Lower leg skin (tissue), 4 donors: ENCODE data around the gene OR8B3. TPM values are rescaled to one million over a fixed set of nuclear protein-coding genes. Genes with fewer than 3 reads are reported as not detected.
"Not testable (repeated sequence)": the region's sequence is repeated elsewhere in the genome, so short reads cannot be mapped to it uniquely, and the experiment has no call there.

ENCODE experiments used
- DNase-seq, 2 donors: peaks; one replicate each; pipeline ENCODE4 v3.0.0-alpha.2; 2019; ENCODE audit warnings: low spot score in 2 of 2
- H3K4me3 ChIP-seq: fragments of 200-600 bp; sonication (generic); 2 replicates; pipeline ENCODE4 v1.5.1; 2017; ENCODE audit warnings: mild to moderate bottlenecking, low read depth; ENCODE audit not compliant: poor library complexity, severe bottlenecking
- CTCF ChIP-seq, 3 donors: fragments of 450-650 bp; IDR thresholded peaks; one replicate each; pipeline ENCODE4 v1.5.1; 2016; ENCODE audit warnings: antibody characterized with exemption in 3 of 3, mild to moderate bottlenecking in 3 of 3, moderate library complexity in 2 of 3
- POLR2A ChIP-seq, 2 donors: fragments of 450-650 bp; IDR thresholded peaks; one replicate each; pipeline ENCODE4 v1.6.1; 2016 to 2017; ENCODE audit warnings: antibody characterized with exemption in 2 of 2, mild to moderate bottlenecking in 1 of 2, moderate library complexity in 1 of 2
- WGBS, 2 donors: methylation state at CpG; one replicate each; pipeline ENCODE4 v1.1.5; 2018; 5-methylcytosine and 5-hydroxymethylcytosine counted together
- intact Hi-C: fragments of 100-400 bp; cut with DNase I; formaldehyde crosslinking; loops from one replicate; pipeline ENCODE4 v1.15.0; 2023; ENCODE audit warnings: low total_unique reads
- total RNA-seq, 4 donors: library from RNA; depleted of rRNA; stranded (reverse); fragments of >200 nt; gene quantifications; one replicate each; pipeline ENCODE4 v1.1.0, GENCODE V29; 2016

Gene OR8B3
- total RNA-seq, 4 donors from 2014 or later = not detected

- TF ChIP-seq CTCF (IDR thresholded peaks at IDR 0.05) (no peak), POLR2A (IDR thresholded peaks at IDR 0.05) (no peak)
- H3K4me3 ChIP-seq = no peak overlapping the region
- DNase-seq = no peak
- intact Hi-C loops = no loop called here
- 20 to 21% methylated on average over 5 of the region's 5 CpGs for WGBS, 2 donors
Measured at GRCh38 chr11:124415356-124415923, 16.6 kb upstream of the OR8B3 start.

GRCh38 chr11:124409906-124410305, 11.1 kb upstream of the OR8B3 start:
- intact Hi-C loops = no loop called here
- H3K4me3 ChIP-seq = no peak overlapping the region
- TF ChIP-seq POLR2A (IDR thresholded peaks at IDR 0.05) = no peak
- no peak for TF ChIP-seq CTCF (IDR thresholded peaks at IDR 0.05)
- DNase-seq = no peak
- WGBS, 2 donors = 84 to 85% methylated on average over 7 of the region's 7 CpGs

- no peak overlapping the region for H3K4me3 ChIP-seq
- TF ChIP-seq CTCF (IDR thresholded peaks at IDR 0.05) = no peak
- no peak for TF ChIP-seq POLR2A (IDR thresholded peaks at IDR 0.05)
- 52 to 65% methylated on average over 2 of the region's 2 CpGs for WGBS, 2 donors
- intact Hi-C loops = no loop called here
- DNase-seq = no peak
Measured at GRCh38 chr11:124405581-124405980, 6.8 kb upstream of the OR8B3 start.

- 91 to 93% methylated on average over 8 to 25 of the region's 27 CpGs for WGBS, 2 donors
- intact Hi-C loops = not testable (repeated sequence)
Measured at GRCh38 chr11:124403186-124403585, 4.4 kb upstream of the OR8B3 start.

DNA sequence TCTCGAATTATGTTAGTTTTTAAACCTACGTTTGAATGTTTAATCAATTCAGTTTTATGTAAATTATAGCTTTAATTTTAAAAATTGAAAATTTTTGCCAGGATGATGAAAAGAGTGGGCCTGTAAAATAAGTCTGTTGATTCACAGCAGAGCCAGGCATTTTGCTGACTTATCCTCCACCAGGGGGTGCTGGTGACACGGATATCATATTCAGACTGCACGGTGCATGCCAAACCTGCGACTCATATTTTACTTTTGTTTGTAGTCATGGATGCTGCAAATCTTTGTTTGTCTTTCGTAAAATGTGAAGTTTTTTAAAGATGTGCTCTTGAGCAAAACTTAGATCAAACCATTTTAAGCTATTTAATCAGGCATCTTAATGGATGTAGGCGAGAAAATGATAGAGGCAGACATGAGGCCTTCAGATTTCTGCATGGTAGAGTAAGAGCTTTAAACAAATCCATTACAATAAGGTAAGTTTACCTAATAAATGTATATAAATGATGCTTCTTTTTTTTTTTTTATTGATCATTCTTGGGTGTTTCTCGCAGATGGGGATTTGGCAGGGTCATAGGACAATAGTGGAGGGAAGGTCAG, 3.6 kb upstream of the OR8B3 start:
- H3K4me3 ChIP-seq = no peak overlapping the region
- peak in 1 of 2 donors; percentile 19 for DNase-seq
- 49 to 50% methylated on average over 8 of the region's 8 CpGs for WGBS, 2 donors
- TF ChIP-seq CTCF (IDR thresholded peaks at IDR 0.05) (no peak), POLR2A (IDR thresholded peaks at IDR 0.05) (no peak)
- intact Hi-C loops = no loop called here

More at GRCh38 chr11:124403186-124403585, 4.4 kb upstream of the OR8B3 start:
- DNase-seq, H3K4me3 ChIP-seq: not testable (repeated sequence)

DNA sequence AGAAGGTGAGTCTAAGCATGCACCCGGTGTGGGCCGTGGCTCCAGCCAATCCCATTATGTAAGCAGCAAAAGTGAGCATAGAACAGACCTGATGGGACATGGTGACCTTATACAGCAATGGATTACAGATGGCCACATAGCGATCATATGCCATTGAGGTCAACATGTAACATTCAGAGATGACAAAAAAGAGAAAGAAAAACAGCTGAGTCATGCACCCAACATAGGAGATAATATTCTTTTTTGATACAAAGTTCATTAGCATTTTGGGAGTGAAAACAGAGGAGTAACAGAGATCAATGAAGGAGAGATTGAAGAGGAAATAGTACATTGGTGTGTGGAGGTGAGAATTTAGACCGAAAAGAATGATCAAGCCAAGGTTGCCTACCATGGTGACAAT, 2.0 kb downstream of the OR8B3 start:
- intact Hi-C loops, DNase-seq: not testable (repeated sequence)
- 79 to 97% methylated on average over 2 of the region's 4 CpGs for WGBS, 2 donors

GRCh38 chr11:124394408-124394807, 4.4 kb downstream of the OR8B3 start:
- TF ChIP-seq CTCF (IDR thresholded peaks at IDR 0.05) (no peak), POLR2A (IDR thresholded peaks at IDR 0.05) (no peak)
- H3K4me3 ChIP-seq = no peak overlapping the region
- 78 to 88% methylated on average over 3 of the region's 3 CpGs for WGBS, 2 donors
- intact Hi-C loops = no loop called here
- DNase-seq = no peak

More for the DNA sequence above, 2.0 kb downstream of the OR8B3 start:
- not testable (repeated sequence) for H3K4me3 ChIP-seq
